Bladder microvascular endothelial cell (primary cell): ENCODE results near the gene ING3. TPM values are rescaled to one million over a fixed set of nuclear protein-coding genes. Genes with fewer than 3 reads are reported as not detected.

ENCODE experiments used
- total RNA-seq: library from RNA; depleted of rRNA; stranded (reverse); fragments of >200 nt; gene quantifications from 2 replicates; pipeline ENCODE4 v1.2.3, GENCODE V29; 2014

The ING3 gene, protein sequence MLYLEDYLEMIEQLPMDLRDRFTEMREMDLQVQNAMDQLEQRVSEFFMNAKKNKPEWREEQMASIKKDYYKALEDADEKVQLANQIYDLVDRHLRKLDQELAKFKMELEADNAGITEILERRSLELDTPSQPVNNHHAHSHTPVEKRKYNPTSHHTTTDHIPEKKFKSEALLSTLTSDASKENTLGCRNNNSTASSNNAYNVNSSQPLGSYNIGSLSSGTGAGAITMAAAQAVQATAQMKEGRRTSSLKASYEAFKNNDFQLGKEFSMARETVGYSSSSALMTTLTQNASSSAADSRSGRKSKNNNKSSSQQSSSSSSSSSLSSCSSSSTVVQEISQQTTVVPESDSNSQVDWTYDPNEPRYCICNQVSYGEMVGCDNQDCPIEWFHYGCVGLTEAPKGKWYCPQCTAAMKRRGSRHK
- 14.4 and 21.1 TPM in 2 replicates for total RNA-seq

GRCh38 chr7:120950539-120951308, at the start of gene ING3:
Gene ING3 (plus strand): TSS chr7:120950777. CDS start chr7:120950897, 120 bp downstream.

GRCh38 chr7:120988591-120989256, 38.1 kb downstream of the ING3 start, which contains the start of gene CPED1:
Gene CPED1 (plus strand): TSS chr7:120988711. CDS start chr7:120989622, 911 bp downstream.

Other genes starting within 250 kb of the ING3 start
- gene TSPAN12, start 92.6 kb upstream of the ING3 start, total RNA-seq, result 18.8 and 61.3 TPM in 2 replicates
- 2.2 and 5.0 TPM in 2 replicates for gene CPED1, start 37.9 kb downstream of the ING3 start, total RNA-seq